ENCODE measurements around the gene APOBEC3B. TPM values are rescaled to one million over a fixed set of nuclear protein-coding genes. Genes with fewer than 3 reads are reported as not detected.
A peak's percentile ranks its signal among the peaks of the same experiment; 100 is the strongest.
"Not testable (repeated sequence)": the region's sequence is repeated elsewhere in the genome, so short reads cannot be mapped to it uniquely, and the experiment has no call there.

Gene APOBEC3B
- polyA plus RNA-seq (ENCODE audit: insufficient read length in 12 of 12) = 1 to 10 TPM in 11 of 12 donors, not detected in 1; 1.2 to 8.5 (median 3.2) TPM
- long read RNA-seq, donor 1, partial matches to known transcripts = 6 of 8 reads
- long read RNA-seq, donor 1, other reads (novel, unspliced or antisense) = 0 of 8 reads
- long read RNA-seq, donor 2, partial matches to known transcripts = 0 of 2 reads
- long read RNA-seq, donor 2, other reads (novel, unspliced or antisense) = 0 of 2 reads
- long read RNA-seq, donor 3 = 0 reads
- long read RNA-seq, donor 4 = 0 reads
- long read RNA-seq, donor 5, partial matches to known transcripts = 0 of 1 reads
- long read RNA-seq, donor 5, other reads (novel, unspliced or antisense) = 0 of 1 reads
- long read RNA-seq, donor 6, partial matches to known transcripts = 0 of 3 reads
- long read RNA-seq, donor 6, other reads (novel, unspliced or antisense) = 0 of 3 reads
- long read RNA-seq, donor 7, partial matches to known transcripts = 0 of 1 reads
- long read RNA-seq, donor 7, other reads (novel, unspliced or antisense) = 0 of 1 reads
- long read RNA-seq, donor 8, partial matches to known transcripts = 0 of 1 reads
- long read RNA-seq, donor 8, other reads (novel, unspliced or antisense) = 0 of 1 reads
- long read RNA-seq, donor 9, partial matches to known transcripts = 0 of 1 reads
- long read RNA-seq, donor 9, other reads (novel, unspliced or antisense) = 0 of 1 reads
- long read RNA-seq, donor 10 = 0 reads
- long read RNA-seq, donor 11, partial matches to known transcripts = 0 of 4 reads
- long read RNA-seq, donor 11, other reads (novel, unspliced or antisense) = 0 of 4 reads

GRCh38 chr22:38981992-38982927 lies at the start of gene APOBEC3B:
APOBEC3B (plus strand) TSS chr22:38982347; CDS start chr22:38982454, 107 bp downstream.
- peak; percentile 77 for DNase-seq

DNA sequence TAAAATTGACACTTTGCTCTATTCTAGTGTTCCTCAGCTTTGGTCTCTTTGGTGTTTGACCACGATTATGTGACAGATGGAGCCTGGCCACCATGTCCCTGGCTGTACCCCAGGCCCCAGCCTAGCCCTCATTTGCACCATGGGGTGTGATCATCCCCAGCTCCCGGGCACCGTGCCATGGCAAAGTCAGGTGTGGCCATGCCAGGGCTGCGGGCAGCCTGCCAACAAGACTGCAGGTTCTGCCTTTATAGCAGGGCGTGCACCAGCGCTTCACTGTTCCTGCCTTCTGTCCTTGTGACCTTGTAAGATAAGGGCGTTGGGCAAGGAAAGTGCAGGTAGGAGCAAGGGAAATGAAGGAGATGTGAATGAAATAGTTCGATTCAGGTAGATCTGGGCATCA lies 47.1 kb upstream of the APOBEC3B start:
- no peak for DNase-seq

- DNase-seq = no peak
Measured at GRCh38 chr22:38935616-38936015, 46.5 kb upstream of the APOBEC3B start.

GRCh38 chr22:38936562-38936961 lies 45.6 kb upstream of the APOBEC3B start:
- DNase-seq = no peak

DNA sequence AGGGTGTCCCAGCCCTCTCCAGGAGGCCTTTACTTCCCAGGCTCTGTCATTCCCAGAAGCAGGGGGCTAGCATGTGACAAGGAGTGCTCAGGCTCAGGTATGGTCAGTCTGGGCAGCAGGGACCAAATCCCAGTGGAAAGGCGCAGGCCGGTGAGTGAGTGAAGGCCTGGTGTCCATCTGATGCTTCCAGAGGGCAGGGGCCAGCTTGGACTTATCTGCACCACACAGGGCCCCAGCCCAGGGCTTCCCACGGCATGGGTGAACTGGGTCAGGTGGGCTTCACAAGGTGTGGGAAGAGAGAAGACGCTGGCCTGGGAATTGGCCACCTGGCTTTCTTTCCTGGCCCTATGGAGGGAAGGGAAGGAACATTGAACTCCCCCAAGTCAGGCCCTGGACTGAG lies 45.1 kb upstream of the APOBEC3B start:
- no peak for DNase-seq

DNA sequence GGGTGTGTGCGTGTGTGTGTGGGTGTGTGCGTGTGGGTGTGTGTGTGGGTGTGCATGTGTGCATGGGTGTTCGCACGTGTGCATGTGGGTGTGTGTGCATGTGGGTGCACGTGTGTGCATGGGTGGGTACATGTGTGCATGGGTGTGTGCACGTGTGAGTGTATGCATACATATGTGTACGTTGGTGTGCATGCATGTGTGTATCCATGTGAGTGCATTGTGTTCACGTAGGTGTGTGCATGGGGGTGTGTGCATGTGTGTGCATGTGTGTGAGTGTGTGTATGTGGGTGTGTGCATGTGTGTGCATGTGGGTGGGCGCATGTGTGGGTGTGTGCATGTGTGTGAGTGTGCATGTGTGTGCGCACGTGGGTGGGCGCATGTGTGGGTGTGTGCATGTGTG lies 44.6 kb upstream of the APOBEC3B start:
- no peak for DNase-seq

GRCh38 chr22:38938221-38938620 lies 43.9 kb upstream of the APOBEC3B start:
- DNase-seq = no peak

DNA sequence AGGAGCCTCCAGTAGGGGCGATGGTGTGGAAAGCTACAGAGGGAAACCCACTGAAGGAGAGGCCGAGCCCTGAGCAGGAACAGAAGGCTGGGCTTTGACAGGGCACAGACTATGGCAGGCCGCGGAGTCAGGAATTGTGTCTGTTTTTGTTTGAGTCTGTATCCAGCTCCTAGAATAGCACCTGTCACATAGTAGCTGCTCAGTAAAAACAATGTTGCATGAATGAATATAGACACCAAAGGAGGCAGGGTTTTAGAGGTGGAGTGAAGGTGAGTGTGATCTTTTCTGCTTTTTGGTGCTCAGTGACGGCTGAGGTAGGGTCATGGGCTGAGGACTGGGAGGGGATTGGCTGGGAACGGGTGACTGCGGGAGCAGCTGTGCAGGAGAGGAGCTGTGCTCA lies 43.2 kb upstream of the APOBEC3B start:
- no peak for DNase-seq

DNA sequence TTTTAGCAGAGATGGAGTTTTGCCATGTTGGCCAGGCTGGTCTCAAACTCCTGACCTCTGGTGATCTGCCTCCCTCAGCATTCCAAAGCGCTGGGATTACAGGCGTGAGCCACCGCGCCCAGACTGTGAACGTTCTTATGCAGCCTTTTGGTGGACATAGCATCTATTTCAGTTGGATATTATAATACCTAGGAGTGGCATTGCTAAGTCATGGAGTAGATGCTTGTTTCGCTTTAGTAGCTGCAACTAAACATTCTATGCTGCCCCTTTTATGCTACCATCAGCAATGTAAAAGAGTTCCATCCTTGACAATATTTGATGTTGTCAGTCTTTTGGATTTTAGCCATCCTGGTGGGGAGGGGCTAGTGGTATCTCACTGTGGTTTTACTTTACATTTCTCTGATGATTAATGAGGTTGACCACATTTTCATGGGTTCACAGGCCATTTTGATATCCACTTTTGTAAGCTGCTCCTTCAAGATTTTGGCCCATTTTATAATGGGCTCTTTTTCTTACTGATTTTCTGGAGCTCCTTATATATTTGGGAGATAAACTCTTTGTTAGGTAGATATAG lies 41.2 kb upstream of the APOBEC3B start:
- no peak for DNase-seq

- no peak for DNase-seq
Measured at GRCh38 chr22:38941488-38941987, 40.6 kb upstream of the APOBEC3B start.

GRCh38 chr22:38942702-38943101 lies 39.4 kb upstream of the APOBEC3B start:
- DNase-seq = no peak

DNA sequence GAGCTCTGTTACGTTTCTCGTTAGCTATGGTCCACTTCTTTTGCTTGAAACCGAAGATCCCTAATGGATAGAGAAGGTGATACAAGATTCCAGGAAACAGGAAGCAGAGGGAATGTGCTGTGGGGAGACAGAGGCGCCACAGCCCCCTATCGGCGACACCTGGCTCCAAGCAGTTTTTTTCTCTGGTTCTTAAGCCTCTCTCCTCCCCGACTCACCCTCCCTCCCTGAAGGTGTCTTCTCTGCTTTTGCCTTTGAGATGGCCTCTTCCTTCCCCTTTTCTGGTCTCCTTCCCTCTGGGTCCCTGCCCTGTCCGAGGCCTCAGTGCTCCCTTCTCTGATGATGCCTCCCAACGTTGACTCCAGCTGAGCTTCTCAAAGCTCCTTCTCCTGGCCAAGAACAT lies 38.9 kb upstream of the APOBEC3B start:
- no peak for DNase-seq

- DNase-seq = no peak
Measured at GRCh38 chr22:38943882-38944281, 38.3 kb upstream of the APOBEC3B start.

DNA sequence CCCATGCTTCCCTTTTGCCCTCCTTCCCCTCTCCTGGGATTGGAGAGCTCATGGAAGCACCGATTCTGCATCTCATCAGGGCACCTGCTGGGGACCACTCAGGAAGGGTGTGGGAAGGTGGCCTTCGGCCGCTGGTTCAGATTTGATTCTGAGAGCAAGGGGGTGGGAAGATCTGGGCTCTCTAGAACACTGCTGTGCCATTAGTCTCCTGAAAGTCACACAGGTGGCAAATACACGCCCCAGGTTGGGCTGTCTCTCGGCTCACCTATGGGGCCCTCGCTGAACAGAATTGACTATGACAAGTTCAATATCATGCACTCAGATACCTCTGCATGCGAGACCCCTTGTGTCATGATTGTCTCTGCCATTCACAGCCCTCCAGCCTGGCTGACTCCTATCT lies 37.5 kb upstream of the APOBEC3B start:
- no peak for DNase-seq

DNA sequence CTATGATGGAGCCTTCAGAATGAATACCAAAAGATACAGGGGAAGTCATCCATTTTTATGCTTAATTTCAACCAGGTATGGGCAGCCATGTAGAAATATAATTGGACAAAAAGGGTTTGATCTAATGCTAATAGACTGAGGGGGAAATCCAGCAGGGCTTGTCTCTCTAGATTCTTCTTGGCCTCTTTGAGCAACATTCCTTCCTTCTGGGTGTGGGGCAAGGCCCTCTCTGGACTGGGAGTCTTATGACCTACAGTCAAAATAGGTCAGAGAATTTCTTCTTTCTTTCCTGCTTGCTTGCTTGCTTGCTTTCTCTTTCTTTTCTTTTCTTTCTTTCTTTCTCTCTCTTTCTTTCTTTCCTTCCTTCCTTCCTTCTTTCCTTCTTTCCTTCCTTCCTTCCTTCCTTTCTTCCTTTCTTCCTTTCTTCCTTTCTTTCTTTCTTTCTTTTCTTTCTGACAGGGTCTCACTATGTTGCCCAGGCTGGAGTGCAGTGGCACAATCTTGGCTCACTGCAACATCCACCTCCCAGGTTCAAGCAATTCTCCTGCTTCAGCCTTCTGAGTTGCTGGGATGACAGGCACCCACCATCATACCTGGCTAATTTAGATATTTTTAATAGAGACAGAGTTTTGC lies 36.3 kb upstream of the APOBEC3B start:
- not testable (repeated sequence) for DNase-seq

GRCh38 chr22:38946771-38947170 lies 35.4 kb upstream of the APOBEC3B start:
- no peak for DNase-seq

DNA sequence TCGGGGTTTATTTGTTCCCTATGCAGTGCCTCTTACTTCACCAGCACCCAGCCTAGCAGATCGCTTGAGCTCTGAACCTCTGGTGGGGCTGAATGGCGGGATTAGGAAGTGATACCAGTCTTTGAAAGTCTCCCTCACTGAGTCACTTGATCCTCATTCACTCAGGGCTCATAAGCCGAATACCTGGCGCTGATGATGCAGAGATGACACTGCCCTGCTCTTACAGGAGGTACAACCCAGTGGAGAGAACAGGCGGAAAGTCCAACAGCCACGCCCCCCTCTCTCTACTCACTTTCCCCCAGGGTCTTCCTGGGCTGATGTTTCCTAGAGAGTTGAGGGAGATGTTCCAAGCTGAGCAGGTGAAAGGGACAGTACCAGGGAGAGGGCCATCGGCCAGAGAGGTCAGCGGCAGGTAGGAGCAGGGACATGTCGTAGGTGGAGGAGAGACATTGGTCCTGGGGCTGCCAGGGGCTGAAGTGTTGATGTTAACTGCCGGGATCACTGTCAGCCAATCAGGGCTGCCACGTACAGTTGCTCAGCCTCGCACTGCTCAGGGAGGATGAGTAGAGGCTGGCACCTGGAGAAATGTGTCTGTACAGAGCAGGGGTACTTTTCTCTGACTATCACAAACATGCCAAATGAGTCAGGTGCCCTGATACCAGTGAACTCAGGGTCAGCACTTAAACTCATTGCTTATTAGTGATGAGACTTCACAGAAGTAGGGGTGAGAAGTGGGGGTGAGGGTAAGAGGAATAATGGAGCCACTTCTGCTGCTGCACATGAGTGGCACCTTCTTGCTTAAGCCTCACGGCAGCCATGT lies 34.6 kb upstream of the APOBEC3B start:
- DNase-seq = no peak

DNA sequence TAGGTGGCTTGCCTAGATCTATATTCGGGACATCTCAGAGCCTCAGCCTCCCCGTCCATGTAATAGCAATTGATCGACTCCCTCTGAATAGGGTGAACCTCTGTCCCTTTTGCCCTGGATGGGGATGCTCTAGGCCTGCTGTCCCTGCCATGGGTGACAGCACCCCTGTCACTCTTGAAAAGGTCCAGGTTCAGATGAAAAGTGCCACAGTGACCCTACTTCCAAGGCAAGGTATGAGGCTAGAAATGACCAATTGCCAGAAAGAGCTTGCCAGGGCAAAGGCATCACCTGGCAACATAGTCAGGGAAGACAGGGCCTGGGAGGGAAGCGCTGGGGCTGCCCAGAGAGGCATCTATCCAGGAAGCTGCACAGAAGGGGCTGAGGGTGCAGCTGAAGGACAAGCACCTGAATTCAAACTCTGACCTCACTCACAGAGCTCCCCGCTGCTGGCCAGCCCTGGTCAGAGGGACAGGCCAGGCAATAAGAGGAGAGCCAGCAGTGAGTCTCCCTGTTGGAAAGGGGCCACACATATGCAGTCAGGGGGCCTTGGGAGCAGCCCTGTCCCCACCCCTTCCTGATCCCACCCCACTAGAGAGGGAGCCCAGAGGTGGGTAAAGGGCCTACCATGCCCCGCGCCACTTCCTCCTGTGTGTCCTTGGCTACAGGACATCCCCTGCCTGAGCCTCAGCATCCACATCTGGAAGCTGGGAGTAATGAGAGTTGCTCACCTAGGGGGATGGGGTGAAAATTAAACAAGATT lies 33.8 kb upstream of the APOBEC3B start:
- DNase-seq = no peak

DNA sequence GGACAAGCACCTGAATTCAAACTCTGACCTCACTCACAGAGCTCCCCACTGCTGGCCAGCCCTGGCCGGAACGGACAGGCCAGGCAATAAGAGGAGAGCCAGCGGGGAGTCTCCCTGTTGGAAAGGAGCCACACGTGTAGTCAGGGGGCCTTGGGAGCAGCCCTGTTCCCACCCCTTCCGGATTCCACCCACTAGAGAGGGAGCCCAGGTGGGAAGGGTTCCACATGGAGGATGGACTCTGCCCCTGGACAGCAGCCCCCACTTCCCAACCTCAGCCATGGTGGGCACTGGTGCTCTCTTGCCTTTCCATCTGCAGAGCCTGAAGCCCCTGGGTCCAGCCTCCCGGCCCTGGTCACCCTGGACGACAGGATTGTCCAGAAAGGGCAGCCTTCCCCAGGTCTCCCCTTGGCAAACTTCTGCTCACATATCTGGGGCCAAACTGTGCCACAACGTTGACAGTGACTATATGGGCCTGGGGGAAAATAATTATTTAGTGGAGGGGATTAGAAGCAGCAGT lies 32.2 kb upstream of the APOBEC3B start:
- no peak for DNase-seq

All from muscle of arm (tissue), 14 donors.